Ramos (cell line): ENCODE data around the gene PXYLP1.

Source experiments
- in situ Hi-C: fragments of 300-500 bp; cut with MboI; formaldehyde crosslinking; loops from one replicate; pipeline ENCODE4 v1.14.3; 2022; ENCODE audit warnings: low sequenced_read_pairs; ENCODE audit not compliant: unreplicated experiment

The PXYLP1 gene

DNA sequence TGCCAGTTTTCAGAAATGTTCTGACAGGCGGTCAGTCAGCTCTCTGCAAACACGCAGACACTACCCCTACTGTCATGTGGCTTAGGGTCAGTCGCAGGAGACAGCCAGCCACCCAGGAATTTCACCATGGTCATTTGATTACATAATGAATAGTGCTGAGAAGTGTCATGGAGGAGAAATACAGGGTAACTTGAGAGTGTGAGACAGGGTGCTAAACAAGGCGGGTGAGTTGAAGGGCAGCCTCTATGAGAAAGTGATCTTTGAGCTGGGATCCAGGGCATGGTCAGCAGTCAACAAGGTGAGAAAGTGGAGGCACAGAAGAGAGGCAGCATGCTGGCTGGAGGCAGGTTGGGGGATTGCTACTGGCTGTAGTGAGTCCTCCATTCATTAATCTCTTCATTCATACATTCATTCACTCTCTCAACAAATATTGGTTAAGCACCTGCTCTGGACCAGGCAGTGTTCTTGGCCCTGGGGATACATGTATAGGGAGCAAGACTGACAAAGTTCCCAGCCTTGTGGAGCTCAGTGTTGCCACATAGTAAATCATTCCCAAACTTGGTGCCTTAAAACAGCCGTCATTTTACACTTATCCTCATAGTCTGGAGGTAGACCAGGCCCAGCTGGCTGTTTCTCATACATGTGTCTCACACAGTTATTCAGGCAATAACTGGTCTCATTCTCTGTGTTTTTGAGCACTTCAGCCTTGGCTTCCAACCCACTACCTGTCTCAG lies 14.8 kb downstream of the PXYLP1 start:
- in situ Hi-C loops: no loop called here

DNA sequence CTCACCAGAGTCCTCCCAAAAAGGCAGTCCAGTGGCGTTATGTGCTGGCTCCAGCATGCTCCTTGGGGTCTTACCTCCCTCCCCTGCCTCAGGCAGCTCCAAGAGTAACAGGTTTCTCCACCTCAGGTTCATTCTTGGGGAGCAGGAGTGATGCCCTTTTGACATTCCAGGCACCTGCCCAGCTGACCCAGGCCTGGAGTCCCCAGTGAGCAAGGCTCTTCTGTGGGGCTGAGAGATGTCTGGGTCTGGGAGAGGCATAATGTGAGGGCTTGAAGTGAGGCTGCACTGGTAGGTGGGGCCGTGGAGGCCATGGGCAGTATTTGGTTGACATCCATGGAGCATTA lies 15.3 kb downstream of the PXYLP1 start:
- in situ Hi-C loops: no loop called here

DNA sequence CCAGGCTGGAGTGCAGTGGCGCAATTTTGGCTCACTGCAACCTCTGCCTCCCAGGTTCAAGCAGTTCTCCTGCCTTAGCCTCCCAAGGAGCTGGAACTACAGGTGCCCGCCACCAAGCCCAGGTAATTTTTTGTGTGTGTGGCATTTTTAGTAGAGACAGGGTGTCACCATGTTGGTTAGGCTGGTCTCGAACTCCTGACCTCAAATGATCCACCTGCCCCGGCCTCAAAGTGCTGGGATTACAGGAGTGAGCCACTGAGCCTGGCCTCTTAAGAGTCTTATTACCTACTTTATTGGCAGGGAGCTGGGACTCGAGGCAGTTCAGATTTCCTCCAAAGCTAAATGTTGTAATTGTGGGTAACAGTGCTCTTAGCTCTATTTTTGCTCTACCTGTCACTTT lies 16.4 kb downstream of the PXYLP1 start:
- in situ Hi-C loops: no loop called here

- in situ Hi-C loops: no loop called here
Observed at GRCh38 chr3:141249041-141249440, 17.4 kb downstream of the PXYLP1 start.

DNA sequence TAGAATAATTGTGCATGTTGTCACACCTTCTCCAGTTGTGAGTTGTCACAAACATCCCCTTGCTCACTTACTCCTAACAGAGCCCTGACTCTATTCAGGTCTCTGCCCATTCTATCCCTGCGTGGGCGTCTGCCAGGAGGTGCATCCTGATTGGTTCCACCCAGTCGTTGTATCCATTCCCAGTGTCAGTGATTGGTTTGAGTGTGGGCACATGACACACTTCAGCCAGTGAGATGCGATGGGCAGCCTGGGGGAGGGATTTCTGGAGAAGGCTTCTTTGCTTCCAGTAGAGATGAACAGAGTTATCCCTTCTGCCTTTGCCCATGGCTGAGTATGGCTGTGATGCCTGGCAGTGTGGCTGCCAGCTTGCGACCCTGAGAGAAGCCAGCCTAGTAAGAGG lies 18.7 kb downstream of the PXYLP1 start:
- in situ Hi-C loops: no loop called here

- in situ Hi-C loops: no loop called here
Observed at GRCh38 chr3:141250828-141251227, 19.2 kb downstream of the PXYLP1 start.

DNA sequence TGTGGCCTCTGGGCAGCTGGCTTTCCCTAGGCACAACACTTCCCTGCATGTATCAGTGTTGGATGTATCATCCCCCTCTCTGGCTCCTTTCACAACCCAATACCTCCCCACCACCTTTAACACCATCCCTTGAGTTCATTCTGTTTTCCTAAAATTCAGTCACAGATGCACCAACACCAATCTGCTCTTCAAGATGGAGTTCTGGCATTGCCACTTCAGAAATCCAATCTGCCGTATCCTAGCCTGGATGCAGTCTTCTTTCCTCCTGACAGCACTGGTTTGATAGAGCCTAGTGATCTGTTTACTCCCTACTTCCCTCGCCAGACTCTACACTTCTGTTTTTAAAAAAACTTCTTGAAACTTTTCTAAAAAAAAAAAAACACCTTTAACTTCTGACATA lies 21.7 kb downstream of the PXYLP1 start:
- in situ Hi-C loops: no loop called here

GRCh38 chr3:141253811-141254210 lies 22.2 kb downstream of the PXYLP1 start:
- in situ Hi-C loops: no loop called here

- in situ Hi-C loops: no loop called here
Observed at GRCh38 chr3:141255137-141255845, 23.7 kb downstream of the PXYLP1 start.

GRCh38 chr3:141255846-141256261 lies 24.2 kb downstream of the PXYLP1 start:
- in situ Hi-C loops: no loop called here

GRCh38 chr3:141256820-141257219 lies 25.2 kb downstream of the PXYLP1 start:
- in situ Hi-C loops: no loop called here

DNA sequence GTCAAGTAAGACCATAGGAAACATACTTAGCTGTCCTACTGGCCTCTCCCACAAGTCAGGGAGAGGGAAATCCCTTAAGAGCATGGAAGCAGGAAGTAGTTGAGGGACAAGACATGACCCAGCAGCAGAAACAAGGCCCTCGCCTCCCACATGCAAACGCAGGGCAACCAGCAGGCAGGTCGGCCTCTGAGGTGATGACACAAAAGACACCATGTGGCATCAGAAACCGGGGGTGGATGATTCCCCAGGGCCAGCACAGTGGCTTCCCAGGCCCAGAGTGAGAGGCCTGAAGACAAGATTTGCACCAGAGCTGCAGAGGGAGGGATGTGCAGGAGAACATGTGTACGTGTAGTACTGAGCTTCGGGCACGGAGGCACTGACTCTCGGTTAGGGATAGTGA lies 26.3 kb downstream of the PXYLP1 start:
- in situ Hi-C loops: no loop called here

DNA sequence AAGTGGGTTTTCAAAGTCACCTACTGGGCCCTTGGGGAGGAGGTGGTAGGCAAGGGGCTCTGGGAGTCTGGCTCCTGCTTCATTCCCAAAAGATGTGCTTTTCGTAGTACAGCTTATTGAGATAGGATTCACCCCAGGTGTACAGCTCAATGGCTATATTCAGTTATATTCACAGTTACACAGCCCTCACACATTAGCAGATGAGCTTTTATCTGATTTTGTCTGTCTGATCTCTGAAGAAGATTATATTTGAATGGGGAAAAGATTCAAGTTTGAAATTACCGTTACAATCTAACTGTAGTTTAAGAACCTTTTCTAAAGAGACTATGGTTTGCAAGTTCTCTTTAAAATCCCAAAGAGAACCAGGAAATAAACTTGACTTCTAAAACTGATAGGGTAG lies 27.3 kb downstream of the PXYLP1 start:
- in situ Hi-C loops: no loop called here

DNA sequence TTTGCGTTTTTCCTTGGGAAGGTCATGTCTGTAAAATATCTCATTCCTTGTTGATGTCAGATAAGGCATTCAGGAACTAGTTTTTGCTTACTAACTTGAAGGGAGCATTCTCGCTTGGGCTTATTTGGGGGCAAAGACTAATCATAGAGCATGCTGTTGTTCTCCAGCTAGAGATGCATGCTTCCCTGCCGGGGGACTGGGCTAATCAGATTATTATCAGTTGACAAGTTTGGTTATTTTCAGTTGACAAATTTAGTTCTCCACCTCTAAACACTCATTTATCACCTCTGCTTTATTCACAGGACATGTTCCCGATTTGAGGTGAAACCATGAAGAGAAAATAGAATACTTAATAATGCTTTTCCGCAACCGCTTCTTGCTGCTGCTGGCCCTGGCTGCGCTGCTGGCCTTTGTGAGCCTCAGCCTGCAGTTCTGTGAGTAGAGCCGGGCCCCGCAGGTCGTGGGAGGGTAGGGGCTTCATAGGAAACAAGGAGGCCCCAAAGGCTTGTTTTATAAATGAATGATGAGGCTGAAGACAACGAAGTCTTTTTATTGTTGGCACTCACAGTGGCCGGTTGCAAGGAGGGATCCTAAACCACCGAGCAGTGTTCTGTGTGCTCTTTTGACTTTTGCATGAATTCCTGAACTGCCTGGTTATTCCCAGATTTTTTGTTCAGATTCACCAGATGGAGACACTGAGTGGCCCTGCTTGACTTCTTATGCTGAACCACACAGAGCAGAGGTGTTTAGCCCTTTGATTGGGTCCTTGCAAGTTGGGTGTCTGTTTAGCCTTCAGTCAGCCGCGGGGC lies 28.4 kb downstream of the PXYLP1 start:
- in situ Hi-C loops: no loop called here

- in situ Hi-C loops: no loop called here
Observed at GRCh38 chr3:141260630-141260927, 29.0 kb downstream of the PXYLP1 start.

- in situ Hi-C loops: no loop called here
Observed at GRCh38 chr3:141261472-141262307, 30.1 kb downstream of the PXYLP1 start.

DNA sequence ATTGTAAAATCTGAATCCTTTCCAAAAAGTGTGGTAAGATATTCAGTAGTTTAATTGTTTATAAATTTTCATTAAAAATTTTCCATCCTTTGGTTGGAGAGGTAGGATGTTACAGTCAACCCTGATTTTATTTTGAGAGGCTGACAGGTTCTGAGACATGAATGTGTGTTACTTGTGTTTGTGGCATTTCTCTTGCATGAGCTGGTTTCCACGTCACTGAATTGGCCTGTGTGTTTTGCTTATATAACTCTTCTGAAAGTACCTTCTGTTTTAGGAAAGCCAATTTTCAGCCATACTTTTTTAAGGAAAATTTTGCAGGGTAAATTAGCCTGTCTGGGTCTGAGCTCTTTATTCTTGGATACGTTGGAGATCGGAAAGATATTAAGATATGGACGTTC lies 30.7 kb downstream of the PXYLP1 start:
- in situ Hi-C loops: no loop called here

GRCh38 chr3:141266186-141266585 lies 34.6 kb downstream of the PXYLP1 start:
- in situ Hi-C loops: no loop called here

GRCh38 chr3:141266797-141267555 lies 35.4 kb downstream of the PXYLP1 start:
- in situ Hi-C loops: no loop called here

- in situ Hi-C loops: no loop called here
Observed at GRCh38 chr3:141267629-141268028, 36.0 kb downstream of the PXYLP1 start.
